D341Med (cell line): ENCODE measurements around the gene CEACAM20.
"Not testable (repeated sequence)": the region's sequence is repeated elsewhere in the genome, so short reads cannot be mapped to it uniquely, and the experiment has no call there.

Experiments
- DNase-seq: peaks from one replicate; pipeline ENCODE4 v3.0.0; 2012; ENCODE audit warnings: low spot score

The CEACAM20 gene

GRCh38 chr19:44476559-44477408 is 52.7 kb downstream of the CEACAM20 start:
- no peak for DNase-seq

- not testable (repeated sequence) for DNase-seq
These were observed 60.7 kb downstream of the CEACAM20 start for GRCh38 chr19:44468730-44469129.

GRCh38 chr19:44462600-44463286 is 66.7 kb downstream of the CEACAM20 start:
- DNase-seq: not testable (repeated sequence)
